HPDE6-E6E7 (cell line): ENCODE data around the gene KCNA10.

Experiments
- DNase-seq: peaks from one replicate; pipeline ENCODE4 v3.0.0; 2011; ENCODE audit warnings: missing footprints; ENCODE audit errors: extremely low spot score

KCNA10 gene

DNA sequence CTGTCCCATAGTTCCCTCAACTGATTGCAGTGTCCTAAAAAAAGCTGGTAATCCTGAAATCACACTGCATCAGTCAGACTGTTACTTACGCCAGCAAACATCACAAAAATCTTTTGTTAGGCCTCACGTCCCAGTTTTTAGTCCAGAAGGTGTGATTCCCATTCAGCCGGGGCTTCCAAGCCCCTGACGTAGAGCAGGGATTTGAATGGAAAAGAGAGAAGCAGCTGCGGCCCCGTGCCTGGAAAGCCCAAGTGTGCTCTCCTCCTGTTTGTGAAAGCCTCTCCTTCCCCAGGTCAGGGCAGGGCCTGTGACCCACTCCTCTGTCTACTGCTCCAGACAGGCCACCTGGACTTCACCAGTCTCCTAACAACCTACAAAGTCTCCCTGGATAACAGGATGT is 20.7 kb downstream of the KCNA10 start:
- no peak for DNase-seq

DNA sequence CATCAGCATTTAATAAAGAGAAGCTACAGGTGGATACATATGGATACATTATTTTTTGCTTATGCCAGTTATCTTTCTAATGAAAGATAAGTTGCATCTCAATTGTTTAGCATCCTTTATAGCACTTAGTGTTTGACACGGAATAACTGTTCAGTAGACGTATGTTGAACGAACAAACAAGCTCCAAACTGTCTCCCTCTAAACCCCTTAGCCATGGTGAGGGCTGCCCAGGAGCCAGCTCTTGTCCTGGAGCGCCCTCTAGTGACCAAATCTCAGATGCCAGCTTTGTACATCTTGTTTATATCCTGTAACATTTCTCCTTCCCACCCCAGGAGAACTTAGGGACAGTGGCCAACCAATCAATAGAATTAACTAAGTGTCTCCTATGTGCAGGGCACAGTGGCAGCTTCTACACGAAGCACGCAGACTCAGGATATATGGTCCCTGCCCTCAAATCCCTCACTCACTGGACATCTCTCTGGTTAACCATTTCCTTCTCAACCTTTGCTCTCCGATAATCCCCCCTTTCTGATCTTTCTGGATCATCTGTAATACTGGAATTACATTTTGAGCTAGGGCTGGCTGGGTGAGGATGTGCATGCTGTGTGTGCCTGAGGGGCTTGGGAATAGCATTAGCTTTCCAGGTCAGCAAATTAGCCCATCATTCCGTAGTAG is 22.9 kb downstream of the KCNA10 start:
- peak; percentile 76 for DNase-seq

DNA sequence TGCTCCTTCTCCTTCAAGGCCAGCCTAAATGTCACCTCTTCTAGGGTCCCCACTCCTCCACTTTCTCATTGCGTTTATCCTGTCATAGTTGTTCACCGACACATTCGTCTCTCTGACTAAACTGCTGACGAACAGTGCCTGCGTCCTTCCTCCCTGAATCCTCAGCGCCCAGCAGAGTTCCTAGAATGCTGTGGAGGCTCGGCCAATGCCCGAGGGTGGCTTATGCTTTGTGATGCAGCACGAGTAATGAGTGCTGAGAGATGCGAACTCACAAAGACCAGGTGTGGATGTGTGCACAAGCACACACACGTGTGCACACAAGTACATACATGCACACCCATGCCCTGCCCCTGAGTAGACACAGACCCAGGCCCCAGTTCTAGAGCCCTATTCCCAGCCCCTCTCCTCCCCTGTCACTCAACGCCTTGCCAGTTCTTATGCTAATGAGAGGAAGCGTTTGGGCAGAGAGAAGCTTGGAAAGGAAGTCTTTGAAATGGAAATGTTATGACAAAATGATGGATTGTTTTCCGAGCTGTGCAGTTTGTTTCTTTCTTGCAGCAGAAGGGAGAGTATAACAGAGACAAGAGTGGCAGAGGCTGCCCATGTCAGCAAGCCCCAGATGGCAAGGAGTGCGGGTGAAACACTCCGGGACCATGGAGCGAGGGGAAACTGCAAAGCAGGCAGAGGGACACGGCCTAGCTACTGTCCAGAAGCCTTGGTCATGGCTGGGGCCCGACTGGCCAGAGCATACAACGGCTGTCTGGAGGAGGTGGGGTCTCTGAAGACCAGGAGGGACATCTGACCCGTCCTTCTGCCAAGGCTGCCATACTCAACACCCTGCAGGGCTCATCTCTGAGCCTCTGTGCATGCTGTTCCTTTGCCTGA is 24.2 kb downstream of the KCNA10 start:
- no peak for DNase-seq

DNA sequence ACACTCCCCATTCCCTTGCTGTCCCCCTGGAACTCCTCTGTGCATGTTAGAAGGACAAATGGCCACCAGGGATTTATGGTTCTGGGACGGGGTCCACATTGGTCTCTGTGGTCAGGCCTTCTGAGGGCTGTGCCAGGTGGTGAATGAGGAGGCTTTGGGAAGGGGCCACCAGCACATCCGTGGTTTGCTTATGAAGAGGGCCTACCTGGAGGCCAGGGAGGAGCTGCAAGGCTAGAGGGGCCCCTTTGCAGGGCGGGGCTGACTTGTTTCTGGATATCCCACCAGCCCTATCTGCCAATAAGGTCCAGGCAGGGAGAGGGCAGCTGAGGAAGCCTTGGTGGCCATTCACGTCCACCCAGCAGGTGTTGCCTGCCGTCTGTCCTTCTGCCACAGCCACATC is 24.9 kb downstream of the KCNA10 start:
- DNase-seq = no peak

DNA sequence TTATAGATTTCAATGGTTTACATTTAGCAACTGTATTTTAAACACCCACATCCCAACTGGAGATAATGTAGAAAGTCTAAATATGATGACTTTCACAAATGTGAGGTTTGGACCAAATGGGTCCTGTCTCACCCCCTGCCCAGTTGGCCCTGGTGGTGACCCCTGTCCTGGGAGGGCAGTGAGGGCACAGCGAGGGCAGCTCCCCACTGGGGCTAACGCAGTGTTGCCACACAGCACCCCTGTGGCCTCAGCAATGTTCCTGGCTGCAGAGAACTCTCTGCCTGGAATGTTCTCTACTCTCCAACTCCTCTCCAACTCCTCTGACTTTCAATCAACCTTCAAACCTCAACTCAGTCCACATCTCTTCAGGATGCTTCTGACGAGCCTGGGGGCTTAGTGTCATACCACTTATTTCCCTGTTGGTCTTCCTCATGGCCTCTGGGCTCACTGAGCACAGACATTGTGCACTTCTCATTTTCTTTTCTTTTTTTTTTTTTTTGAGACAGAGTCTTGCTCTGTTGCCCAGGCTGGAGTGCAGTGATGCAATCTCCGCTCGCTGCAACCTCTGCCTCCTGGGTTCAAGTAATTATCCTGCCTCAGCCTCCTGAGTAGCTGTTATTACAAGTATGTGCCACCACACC is 25.8 kb downstream of the KCNA10 start:
- no peak for DNase-seq

DNA sequence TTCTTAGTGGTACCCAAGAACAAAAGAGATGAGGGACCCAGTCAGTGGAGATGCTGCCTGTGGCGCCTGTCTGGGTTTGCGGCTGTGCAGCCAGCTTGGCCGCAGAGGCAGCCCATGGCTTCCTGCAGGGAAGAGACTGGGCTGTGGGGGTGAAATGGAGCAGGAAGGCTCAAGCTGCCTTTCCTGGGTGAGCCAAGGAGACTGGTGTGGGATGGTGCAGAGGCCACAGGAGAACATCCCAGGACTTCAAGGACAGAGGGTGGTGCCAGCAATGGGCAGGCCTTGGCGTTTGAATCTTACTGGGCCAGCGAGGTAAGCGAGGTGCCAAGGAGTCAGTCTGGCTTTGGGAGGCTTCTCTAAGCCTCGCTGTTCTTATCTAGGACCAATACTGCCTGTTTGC is 26.4 kb downstream of the KCNA10 start:
- no peak for DNase-seq

DNA sequence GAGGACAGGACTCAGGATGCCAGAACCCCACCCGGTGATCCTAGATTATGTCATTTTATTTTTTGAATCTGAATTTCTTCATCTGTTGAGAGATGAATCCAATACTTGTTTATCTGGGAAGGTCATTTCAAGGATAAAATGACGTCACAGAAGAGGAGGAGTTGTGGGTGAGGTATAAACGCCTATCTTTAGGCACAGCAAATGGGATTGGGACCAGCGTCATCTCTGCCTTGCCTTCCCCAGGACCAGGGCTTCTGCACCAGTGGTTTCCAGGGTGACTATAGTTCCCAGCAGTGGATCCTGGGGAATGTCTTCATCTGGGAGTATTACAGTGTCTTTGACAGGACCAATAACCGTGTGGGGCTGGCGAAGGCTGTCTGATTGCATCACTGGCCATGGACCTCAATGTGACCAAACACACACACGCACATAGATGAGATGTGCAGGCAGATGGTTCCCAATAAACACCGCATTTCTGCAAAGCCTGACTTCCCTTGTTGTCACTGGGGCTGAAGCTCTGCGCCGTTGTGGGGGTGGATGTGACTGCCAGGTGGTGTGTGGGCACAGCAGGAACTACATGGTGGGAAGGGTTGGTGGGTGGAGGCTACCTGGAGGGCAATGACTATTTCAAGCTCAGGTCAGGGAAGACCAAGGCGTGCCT is 28.1 kb downstream of the KCNA10 start:
- DNase-seq = no peak

DNA sequence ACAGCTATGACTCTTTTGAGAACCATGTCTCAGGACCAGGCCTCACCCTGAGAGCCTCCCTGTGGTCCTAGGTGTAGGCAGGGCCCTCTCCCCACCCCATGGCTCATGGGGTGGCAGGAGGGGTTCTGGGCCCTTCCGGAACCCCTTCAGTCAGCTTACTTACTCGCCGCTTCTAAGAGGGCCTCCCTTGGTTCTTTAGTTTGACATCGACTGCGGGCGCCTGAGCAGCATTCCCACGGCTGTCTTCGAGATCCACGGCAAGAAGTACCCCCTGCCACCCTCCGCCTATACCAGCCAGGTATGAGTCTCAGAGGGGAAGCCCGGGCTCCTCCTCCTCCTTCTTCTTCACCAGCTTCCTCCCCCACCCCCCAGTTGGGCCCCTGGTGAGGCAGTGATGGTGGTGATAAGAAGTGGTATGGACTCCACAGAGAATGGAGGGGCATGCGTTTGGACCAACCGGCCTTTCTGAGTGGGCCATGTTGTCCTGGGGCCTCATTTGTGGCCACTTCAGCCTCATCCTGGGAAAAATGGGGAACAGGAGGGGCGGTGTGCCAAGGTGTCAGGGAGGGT is 28.9 kb downstream of the KCNA10 start:
- no peak for DNase-seq

DNA sequence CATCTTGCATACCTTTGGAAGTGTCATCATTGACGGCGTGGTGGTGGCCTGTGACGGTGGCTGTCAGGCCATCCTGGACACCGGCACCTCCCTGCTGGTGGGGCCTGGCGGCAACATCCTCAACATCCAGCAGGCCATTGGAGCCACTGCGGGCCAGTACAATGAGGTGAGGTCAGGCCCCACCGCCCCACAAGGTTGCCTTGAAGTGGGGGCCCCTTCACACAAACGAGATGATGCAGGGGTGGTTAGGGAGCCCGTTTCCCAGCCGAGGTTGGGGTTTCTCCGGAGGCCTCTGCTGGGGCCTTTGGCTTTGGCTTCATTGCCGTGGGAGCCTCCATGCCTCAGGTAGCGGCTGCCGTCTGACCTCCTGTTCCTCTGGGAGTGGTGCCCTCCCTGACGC is 29.6 kb downstream of the KCNA10 start:
- DNase-seq = no peak

DNA sequence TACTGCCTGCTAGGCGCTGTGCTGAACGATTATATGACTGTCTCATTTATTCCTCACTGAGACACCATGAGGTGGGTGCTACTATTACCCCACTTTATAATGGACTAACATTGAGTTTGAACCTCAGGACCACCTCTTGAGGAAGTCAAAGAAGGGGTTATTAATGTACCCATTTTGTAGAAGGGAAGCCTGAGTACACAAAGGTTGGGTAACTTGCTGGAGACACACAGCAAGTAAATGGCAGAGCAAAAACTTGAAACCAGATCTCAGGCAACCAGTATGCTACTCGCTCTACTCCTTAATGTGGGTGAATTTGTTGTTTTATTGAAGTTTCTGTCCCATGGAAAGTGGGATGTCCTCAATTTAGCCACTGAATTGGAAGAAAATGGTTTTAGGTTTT is 30.1 kb downstream of the KCNA10 start:
- no peak for DNase-seq

DNA sequence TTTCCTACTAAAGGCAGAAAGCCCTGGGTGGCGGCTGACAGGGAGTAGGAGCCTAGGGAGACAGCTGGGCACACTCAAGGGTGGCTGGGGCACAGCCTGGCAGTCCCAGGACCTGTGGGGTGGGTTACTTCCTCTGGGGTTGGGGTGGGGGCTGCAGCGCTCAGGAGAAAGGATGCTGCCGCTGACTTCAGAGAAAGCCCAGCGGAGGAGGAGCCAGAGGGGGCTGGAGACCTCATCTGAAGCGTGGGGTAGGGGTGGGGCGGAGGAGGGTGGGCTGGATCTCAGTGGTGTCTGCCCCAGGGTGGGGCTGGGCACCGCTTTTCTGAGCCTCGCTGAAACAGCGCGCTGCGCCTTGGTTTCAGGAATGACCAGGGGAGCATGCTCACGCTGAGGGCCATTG is 30.8 kb downstream of the KCNA10 start:
- no peak for DNase-seq

DNA sequence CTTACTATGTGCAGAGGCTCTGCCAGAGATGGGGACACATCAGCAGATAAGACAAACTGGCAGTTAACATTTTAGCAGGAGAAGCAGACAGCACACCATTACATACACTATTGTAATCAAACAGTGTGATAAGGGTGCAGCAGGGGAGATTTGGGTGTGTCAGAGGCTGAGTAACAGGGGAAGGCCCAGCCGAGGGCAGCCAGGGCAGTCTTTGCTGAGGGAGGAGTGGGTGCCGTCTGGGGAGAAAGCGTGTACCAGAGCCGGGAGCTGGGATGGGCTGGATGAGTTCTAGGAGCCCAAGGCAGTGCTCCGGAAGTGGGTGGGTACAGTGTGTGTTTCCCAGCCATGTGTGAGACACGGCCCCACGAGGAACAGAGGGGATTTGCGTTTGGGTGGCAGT is 31.2 kb downstream of the KCNA10 start:
- peak; percentile 63 for DNase-seq

DNA sequence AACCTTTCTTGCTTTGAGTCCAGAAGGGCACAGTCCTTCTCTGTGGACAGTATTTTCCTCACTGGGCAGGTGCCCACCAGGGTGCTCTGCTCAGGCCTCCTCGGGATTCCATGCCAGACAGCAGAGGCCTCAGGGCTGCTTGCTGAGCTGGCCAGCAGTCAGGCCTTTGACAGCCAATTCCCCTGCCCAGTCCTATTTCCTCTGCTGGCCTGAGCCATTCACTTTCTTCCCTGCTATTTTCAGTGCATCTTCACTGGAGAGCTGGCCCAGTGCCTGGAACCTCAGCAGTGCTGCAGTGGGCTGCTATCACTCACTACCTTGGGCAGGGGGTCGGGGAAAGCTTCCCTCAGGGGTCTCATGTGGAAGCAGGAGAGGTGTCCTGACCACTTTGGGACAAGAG is 33.2 kb downstream of the KCNA10 start:
- DNase-seq = no peak

DNA sequence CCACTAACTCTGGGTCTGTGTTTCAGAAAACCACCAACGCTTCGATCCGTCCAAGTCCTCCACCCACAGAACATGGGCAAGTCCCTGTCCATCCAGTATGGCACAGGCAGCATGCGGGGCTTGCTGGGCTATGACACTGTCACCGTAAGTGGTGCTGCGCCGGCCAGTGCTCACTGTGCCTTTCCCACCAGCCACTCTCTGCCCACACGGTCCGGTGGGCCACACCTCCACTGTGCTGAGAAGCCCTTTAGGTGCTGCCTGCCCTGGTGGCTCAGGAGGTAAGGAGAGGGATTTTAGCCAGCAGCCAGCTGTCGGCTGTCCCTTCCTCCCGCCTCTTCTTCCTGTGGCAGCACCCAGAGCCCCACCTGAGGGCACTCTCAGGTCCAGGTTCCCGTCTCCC is 34.2 kb downstream of the KCNA10 start:
- DNase-seq = no peak

DNA sequence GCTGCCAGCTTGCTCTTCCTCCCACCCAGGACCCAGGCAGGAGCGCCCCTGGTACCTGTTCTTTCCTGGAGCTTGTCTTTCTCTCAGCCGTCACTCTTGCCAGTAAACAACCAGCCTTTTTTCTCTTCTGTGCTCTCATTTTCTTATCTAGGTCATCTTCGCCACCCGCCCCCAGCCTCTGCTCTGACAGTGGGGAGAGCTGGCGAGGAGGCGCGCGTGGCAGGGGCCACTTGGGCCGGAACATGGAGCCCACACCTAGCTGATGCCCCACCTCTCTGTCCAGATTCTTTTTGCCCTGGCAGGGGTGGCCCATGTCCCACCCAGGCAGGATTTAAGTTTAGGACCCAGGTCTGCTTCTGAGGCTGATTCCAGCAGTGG is 35.7 kb downstream of the KCNA10 start:
- DNase-seq = no peak

DNA sequence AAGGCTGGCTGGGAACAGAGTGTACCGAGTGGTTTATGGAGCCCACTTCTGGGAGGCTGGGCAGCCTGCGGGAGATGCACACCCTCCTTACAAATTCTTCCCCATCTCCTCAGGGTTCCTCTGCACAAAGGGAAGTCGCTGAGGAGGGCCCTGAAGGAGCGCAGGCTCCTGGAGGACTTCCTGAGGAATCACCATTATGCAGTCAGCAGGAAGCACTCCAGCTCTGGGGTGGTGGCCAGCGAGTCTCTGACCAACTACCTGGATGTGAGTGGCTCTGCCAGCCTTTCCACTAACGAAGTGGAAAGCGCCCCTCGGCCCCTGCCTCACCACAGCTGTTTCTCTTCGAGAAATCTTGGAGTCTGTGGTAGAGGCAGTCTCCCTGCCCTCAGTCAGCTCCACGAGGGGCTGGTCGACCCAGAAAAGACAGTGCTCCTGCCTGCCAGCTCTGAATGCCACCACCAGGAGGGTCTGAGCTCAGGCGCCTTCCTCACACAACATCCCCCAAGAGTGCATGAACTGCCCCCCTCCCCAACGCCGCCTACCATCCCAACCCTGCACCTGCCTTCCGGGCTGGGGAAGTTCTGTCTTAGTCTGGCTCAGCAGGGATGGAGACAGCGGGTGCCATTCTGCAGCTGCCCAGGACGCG is 36.2 kb downstream of the KCNA10 start:
- DNase-seq = no peak

DNA sequence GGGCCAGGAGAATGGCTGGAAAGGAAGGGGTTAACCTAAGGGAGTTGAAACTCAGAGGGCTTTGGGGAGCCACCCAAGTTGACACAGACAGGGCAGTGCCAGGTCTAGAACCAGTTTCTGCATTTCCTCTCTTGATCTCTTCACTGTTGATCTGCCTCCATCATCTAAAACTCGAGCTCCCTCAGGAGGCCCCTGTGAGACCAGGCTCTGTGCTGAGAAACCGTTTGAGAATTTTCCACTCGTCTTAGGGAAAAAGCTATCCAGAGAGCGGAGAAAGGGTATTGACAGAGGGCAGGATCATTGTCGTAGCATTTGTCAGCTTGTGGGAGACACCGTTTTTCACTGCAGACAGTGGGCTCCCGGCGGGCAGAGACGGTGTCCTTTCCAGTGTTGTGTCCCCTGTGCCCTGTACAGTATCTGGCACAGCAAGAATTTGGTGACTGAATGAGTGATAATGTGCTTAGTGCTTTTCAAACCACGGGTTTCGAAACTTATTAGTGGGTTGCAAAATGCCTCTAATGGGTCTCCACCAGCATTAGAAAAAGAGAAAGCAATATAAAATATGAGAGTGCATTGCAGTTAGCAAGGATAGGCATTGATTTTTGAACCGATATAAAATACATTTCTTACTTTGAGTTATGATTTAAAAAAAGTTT is 36.9 kb downstream of the KCNA10 start:
- no peak for DNase-seq

DNA sequence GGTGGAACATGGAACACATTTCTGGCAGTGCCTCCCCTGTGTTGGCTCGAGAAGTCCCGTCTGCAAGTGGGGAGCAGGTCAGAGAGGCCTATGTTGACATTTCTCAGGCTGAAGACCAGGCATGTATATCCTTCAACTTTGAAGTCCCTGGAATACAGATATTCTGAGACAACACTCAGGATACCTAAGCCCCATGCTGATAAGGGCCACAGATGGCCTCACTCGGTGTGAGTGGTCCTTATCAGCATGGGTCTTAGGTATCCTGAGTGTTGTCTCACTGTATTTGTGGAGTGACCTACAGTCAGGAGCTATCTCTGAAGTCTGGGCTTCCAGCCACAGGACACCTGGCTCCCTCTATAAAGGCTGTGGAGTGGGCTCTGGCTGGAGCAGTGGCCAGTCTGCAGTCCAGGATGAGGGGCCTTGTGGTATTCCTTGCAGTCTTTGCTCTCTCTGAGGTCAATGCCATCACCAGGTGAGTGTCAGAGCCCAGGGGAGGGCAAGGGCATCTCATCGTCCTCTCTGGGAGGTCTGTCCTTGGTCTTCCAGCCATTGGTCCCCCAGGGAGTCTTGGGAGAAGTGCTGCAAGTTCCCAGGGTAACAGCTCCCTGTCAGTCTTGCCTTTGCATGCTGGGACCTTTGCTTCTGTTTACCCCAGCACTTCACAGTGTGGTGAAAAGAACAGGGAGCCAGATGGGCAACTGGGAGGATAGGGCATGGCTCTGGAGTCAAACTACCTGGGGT is 38.4 kb downstream of the KCNA10 start:
- no peak for DNase-seq

DNA sequence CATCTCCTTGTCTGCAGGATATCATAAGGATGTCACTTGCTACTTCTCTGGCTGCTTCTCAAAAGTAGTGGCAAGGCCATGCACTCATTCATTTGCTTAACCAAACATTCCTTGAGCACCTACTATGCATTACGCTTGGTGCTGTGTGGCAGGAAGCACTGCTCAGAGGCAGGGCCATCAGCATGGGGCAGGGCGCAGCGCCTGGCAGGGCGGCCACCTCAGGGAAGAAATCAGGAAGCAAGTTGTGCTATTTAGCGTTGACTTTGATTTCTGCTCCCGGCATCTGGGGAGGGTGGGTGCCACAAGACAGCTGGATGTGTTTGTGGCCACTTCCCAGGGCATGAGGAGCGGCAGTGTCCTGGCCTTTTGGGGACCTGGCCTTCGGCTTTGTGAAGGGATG is 40.1 kb downstream of the KCNA10 start:
- no peak for DNase-seq

DNA sequence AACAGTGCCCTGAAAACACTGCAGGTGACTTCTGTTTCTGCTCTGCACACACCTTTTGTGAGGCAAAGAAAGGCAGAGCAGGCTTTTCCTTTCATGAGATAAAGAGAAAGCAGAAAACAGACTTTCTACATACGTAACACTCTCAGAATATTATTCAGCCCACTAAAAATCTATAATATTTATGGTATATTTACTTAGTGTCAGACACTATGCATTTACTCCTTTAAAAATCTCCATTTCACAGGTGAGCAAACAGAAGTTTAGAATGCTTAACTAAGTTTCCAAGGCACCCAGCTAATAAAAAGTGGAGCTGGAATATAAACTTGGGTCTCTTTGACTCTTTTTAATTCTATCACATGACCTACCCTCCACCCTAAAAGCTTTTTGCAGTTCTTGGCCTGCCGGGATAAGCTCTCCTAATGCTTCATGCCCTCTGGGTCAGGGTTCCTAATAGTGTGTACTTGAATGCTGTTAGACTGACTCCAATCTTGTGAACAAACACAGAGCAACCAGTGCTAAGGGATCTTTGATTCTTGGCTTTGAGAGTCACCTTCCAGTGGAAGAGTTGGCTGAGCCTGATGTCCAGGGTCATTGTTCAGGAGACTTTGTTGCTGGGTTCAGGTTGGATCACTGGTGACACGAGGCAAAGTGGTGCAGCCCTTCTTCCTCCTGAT is 40.9 kb downstream of the KCNA10 start:
- DNase-seq = no peak
